Neuronal stem cell (in vitro differentiated cells): ENCODE results near the gene MAPK8.

Experiments used
- DNase-seq: peaks from one replicate; pipeline ENCODE4 v3.0.0-alpha.2; 2013; ENCODE audit warnings: low spot score
- H2AFZ ChIP-seq: one replicate; pipeline ENCODE4 v1.6.1; 2013; ENCODE audit warnings: mild to moderate bottlenecking, low read length, inconsistent platforms
- H2AK5ac ChIP-seq: 2 replicates; pipeline ENCODE4 v1.6.1; 2013; ENCODE audit warnings: low read depth, mild to moderate bottlenecking, inconsistent platforms, low read length, moderate library complexity, mixed read lengths
- H2BK120ac ChIP-seq: 2 replicates; pipeline ENCODE4 v1.6.1; 2013; ENCODE audit warnings: low read depth, mild to moderate bottlenecking, inconsistent platforms, low read length, moderate library complexity, mixed read lengths
- H2BK12ac ChIP-seq: one replicate; pipeline ENCODE4 v1.6.1; 2013; ENCODE audit warnings: low read length, inconsistent platforms
- H2BK15ac ChIP-seq: 2 replicates; pipeline ENCODE4 v1.6.1; 2013; ENCODE audit warnings: mild to moderate bottlenecking, low read length, inconsistent platforms, mixed read lengths
- H2BK5ac ChIP-seq: one replicate; pipeline ENCODE4 v1.6.1; 2013; ENCODE audit warnings: inconsistent platforms, mild to moderate bottlenecking, low read length, moderate library complexity
- H3K14ac ChIP-seq: one replicate; pipeline ENCODE4 v1.6.1; 2013; ENCODE audit warnings: low read length, inconsistent platforms
- H3K18ac ChIP-seq: 2 replicates; pipeline ENCODE4 v1.6.1; 2013; ENCODE audit warnings: low read length, inconsistent platforms
- H3K23ac ChIP-seq: 2 replicates; pipeline ENCODE4 v1.6.1; 2013; ENCODE audit warnings: low read depth, mild to moderate bottlenecking, mixed read lengths, low read length, inconsistent platforms; ENCODE audit not compliant: poor library complexity
- H3K27ac ChIP-seq: replicated peaks from 3 replicates; pipeline ENCODE4 v1.5.1; 2013; ENCODE audit warnings: low read length, inconsistent platforms
- H3K27me3 ChIP-seq, 3 experiments: 2 replicates each; pipeline ENCODE4 v1.6.1; 2013; ENCODE audit warnings: low read length in 3 of 3, mild to moderate bottlenecking in 2 of 3, inconsistent platforms in 1 of 3, low read depth in 1 of 3, mixed read lengths in 1 of 3, moderate library complexity in 1 of 3; ENCODE audit not compliant: control insufficient read depth in 3 of 3, insufficient read depth in 3 of 3
- H3K36me3 ChIP-seq, 2 donors: replicated peaks in 1 of 2; 2 replicates each; pipeline ENCODE4 v1.6.1; 2013; ENCODE audit warnings: low read length in 2 of 2; ENCODE audit not compliant: control insufficient read depth in 2 of 2, insufficient read depth in 2 of 2
- H3K4ac ChIP-seq: 2 replicates; pipeline ENCODE4 v1.6.1; 2013; ENCODE audit warnings: inconsistent platforms, mild to moderate bottlenecking, low read length, moderate library complexity
- H3K4me1 ChIP-seq, 2 donors: 1 replicate in 1 of 2; 2 replicates in 1 of 2; pipeline ENCODE4 v1.6.1; 2013; ENCODE audit warnings: low read length in 2 of 2, low read depth in 1 of 2; ENCODE audit not compliant: control insufficient read depth in 2 of 2, insufficient read depth in 1 of 2
- H3K4me2 ChIP-seq: one replicate; pipeline ENCODE4 v1.6.1; 2013; ENCODE audit warnings: mild to moderate bottlenecking, low read length, inconsistent platforms; ENCODE audit not compliant: insufficient read depth, poor library complexity, severe bottlenecking
- H3K4me3 ChIP-seq, 2 donors: 2 replicates each; pipeline ENCODE4 v1.5.1; 2013; ENCODE audit warnings: low read length in 2 of 2, mild to moderate bottlenecking in 2 of 2, inconsistent platforms in 1 of 2, moderate library complexity in 1 of 2
- H3K79me1 ChIP-seq: one replicate; pipeline ENCODE4 v1.6.1; 2013; ENCODE audit warnings: low read depth, mild to moderate bottlenecking, inconsistent platforms, low read length, moderate library complexity
- H3K9ac ChIP-seq: one replicate; pipeline ENCODE4 v1.6.1; 2013; ENCODE audit warnings: mild to moderate bottlenecking, low read depth, low read length, inconsistent platforms; ENCODE audit not compliant: poor library complexity
- H3K9me3 ChIP-seq, 2 donors: replicated peaks in 1 of 2; 2 replicates each; pipeline versions ENCODE3 to v1.6.1; 2013; ENCODE audit warnings: low read length in 2 of 2, mild to moderate bottlenecking in 2 of 2, inconsistent platforms in 1 of 2, low read depth in 1 of 2, mixed read lengths in 1 of 2, moderate library complexity in 1 of 2; ENCODE audit not compliant: control insufficient read depth in 2 of 2, insufficient read depth in 1 of 2
- H4K8ac ChIP-seq: one replicate; pipeline ENCODE4 v1.6.1; 2013; ENCODE audit warnings: low read depth, mild to moderate bottlenecking, inconsistent platforms, low read length, moderate library complexity
- H4K91ac ChIP-seq: one replicate; pipeline ENCODE4 v1.6.1; 2013; ENCODE audit warnings: low read length, low read depth, mild to moderate bottlenecking, inconsistent platforms; ENCODE audit not compliant: poor library complexity
- WGBS, 2 donors: extraction: QIAGEN DNeasy Blood & Tissue Kit; methylation state at CpG; one replicate each; pipeline ENCODE4 v1.1.7; 2013; ENCODE audit warnings: missing lambda C conversion rate in 2 of 2, mixed read lengths in 1 of 2; ENCODE audit not compliant: insufficient read length in 2 of 2, insufficient replicate concordance in 1 of 2; ENCODE audit errors: extremely low coverage in 2 of 2; 5-methylcytosine and 5-hydroxymethylcytosine counted together

MAPK8 gene

GRCh38 chr10:48411510-48411909, 105.0 kb downstream of the MAPK8 start:
- Histone ChIP-seq H3K4me3 (no peak overlapping the region), H2BK5ac (no peak overlapping the region), H2AK5ac (no peak overlapping the region), H3K4ac (no peak overlapping the region), H3K27me3 (no peaks in the 10 kb centered on the region), H3K36me3 (peaks cover 4 to 57% of the 10 kb centered on the region in 2 donors), H3K27ac (no peak overlapping the region), H3K4me1 (no peaks in the 10 kb centered on the region), H2AFZ (no peak overlapping the region), H3K23ac (no peak overlapping the region), H2BK12ac (no peak overlapping the region), H4K8ac (no peak overlapping the region), H2BK120ac (no peak overlapping the region), H3K9me3 (peaks cover 0 to 17% of the 10 kb centered on the region in 2 donors), H4K91ac (no peak overlapping the region), H2BK15ac (no peak overlapping the region), H3K14ac (no peak overlapping the region), H3K79me1 (no peaks in the 10 kb centered on the region), H3K18ac (no peak overlapping the region), H3K4me2 (no peak overlapping the region), H3K9ac (no peak overlapping the region)
- WGBS, 2 donors, result no CpG with 5 or more reads among the region's 2 CpGs
- DNase-seq, result no peak

- Histone ChIP-seq H3K23ac (no peak overlapping the region), H3K4me2 (no peak overlapping the region), H2AFZ (no peak overlapping the region), H2BK15ac (no peak overlapping the region), H2BK5ac (no peak overlapping the region), H3K14ac (no peak overlapping the region), H2BK120ac (no peak overlapping the region), H2AK5ac (no peak overlapping the region), H2BK12ac (no peak overlapping the region), H3K9me3 (peaks cover 0 to 17% of the 10 kb centered on the region in 2 donors), H4K8ac (no peak overlapping the region), H3K4me1 (no peaks in the 10 kb centered on the region), H3K27me3 (no peaks in the 10 kb centered on the region), H3K27ac (no peak overlapping the region), H4K91ac (no peak overlapping the region), H3K4ac (no peak overlapping the region), H3K79me1 (no peaks in the 10 kb centered on the region), H3K9ac (no peak overlapping the region), H3K18ac (no peak overlapping the region), H3K36me3 (peaks cover 4 to 52% of the 10 kb centered on the region in 2 donors), H3K4me3 (no peak overlapping the region)
- no peak for DNase-seq
- no CpG with 5 or more reads among the region's 3 CpGs for WGBS, 2 donors
These were observed 105.6 kb downstream of the MAPK8 start for GRCh38 chr10:48412081-48412480.

DNA sequence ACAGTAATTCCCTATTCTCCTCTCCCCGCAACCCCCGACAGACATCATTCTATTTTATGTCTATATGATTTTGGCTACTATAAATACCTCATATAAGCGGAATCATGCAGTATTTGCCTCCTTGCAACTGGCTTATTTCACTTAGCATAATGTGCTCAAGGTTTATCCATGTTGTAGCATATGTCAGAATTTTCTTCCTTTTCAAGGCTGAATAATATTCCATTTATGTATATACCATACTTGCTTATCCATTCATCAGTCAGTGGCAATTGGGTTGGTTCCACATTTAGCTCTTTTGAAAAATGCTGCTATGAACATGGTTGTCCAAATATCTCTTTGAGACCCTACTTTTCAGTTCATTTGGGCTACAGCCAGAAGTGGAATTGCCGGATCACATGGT, 106.5 kb downstream of the MAPK8 start:
- no CpG with 5 or more reads among the region's 4 CpGs for WGBS, 2 donors
- H3K9ac ChIP-seq, result no peak overlapping the region
- no peak overlapping the region for H3K23ac ChIP-seq
- no peaks in the 10 kb centered on the region for H3K4me1 ChIP-seq
- H3K4me2 ChIP-seq, result no peak overlapping the region
- H3K79me1 ChIP-seq, result no peaks in the 10 kb centered on the region
- DNase-seq, result no peak
- peaks cover 0 to 17% of the 10 kb centered on the region in 2 donors for H3K9me3 ChIP-seq
- no peak overlapping the region for H3K4me3 ChIP-seq
- H3K36me3 ChIP-seq, result peaks cover 4 to 50% of the 10 kb centered on the region in 2 donors
- H2BK12ac ChIP-seq, result no peak overlapping the region
- no peak overlapping the region for H3K27ac ChIP-seq
- H4K91ac ChIP-seq, result no peak overlapping the region
- no peak overlapping the region for H2BK120ac ChIP-seq
- no peak overlapping the region for H2AFZ ChIP-seq
- H2AK5ac ChIP-seq, result no peak overlapping the region
- no peaks in the 10 kb centered on the region for H3K27me3 ChIP-seq
- no peak overlapping the region for H3K14ac ChIP-seq
- no peak overlapping the region for H3K4ac ChIP-seq
- H2BK5ac ChIP-seq, result no peak overlapping the region
- no peak overlapping the region for H3K18ac ChIP-seq
- no peak overlapping the region for H4K8ac ChIP-seq
- H2BK15ac ChIP-seq, result no peak overlapping the region

- Histone ChIP-seq H2AK5ac (no peak overlapping the region), H3K18ac (no peak overlapping the region), H3K23ac (no peak overlapping the region), H3K79me1 (no peaks in the 10 kb centered on the region), H2BK12ac (no peak overlapping the region), H3K4me3 (no peak overlapping the region), H3K14ac (no peak overlapping the region), H3K27me3 (no peaks in the 10 kb centered on the region), H2BK15ac (no peak overlapping the region), H3K27ac (no peak overlapping the region), H3K36me3 (peaks cover 4 to 39% of the 10 kb centered on the region in 2 donors), H4K8ac (no peak overlapping the region), H3K9me3 (peaks cover 0 to 17% of the 10 kb centered on the region in 2 donors), H3K4me1 (no peaks in the 10 kb centered on the region), H3K4me2 (no peak overlapping the region), H3K9ac (no peak overlapping the region), H2AFZ (no peak overlapping the region), H2BK120ac (no peak overlapping the region), H4K91ac (no peak overlapping the region), H3K4ac (no peak overlapping the region), H2BK5ac (no peak overlapping the region)
- no peak for DNase-seq
- WGBS, 2 donors, result no CpG with 5 or more reads among the region's 1 CpG
These were observed 107.7 kb downstream of the MAPK8 start for GRCh38 chr10:48414160-48414559.
